Measurements from ENCODE around the gene RHBG.

RHBG gene

DNA sequence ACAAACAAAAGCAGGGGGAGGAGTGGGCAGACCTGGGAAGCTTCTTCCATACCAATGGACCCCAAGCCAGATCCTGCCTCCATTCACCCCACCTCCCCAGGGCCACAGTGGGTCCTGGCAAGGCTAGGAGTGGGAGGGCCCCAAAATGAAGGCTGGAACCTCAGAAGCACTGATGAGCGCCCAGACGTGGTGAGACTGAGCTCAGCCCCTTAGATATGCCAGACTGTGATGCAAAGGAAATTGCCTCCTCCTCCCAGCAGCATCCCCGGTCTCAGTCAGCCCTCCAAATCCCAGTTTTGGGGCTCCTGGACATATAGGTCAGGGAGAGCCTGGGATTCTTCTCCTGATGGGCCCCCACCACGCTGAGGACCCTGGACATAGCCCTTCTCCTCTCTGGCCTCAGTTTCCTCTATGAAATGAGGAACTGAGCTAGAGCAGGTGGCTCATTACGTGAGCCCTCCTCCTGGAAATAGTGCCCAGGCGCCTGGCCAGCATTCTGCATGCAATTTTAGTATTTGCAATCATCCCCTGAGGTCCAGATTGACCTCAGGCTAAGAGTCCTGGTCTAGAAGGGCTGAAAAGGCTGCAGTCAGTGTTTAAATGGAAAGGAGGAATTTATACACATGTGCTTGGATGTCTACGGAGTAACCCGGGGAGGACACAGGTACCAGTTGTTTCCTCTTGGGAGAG, 33.5 kb downstream of the RHBG start:
- DNase-seq (ENCODE audit: insufficient read length, low spot score) (no peak), FAIRE-seq (no peak)

DNA sequence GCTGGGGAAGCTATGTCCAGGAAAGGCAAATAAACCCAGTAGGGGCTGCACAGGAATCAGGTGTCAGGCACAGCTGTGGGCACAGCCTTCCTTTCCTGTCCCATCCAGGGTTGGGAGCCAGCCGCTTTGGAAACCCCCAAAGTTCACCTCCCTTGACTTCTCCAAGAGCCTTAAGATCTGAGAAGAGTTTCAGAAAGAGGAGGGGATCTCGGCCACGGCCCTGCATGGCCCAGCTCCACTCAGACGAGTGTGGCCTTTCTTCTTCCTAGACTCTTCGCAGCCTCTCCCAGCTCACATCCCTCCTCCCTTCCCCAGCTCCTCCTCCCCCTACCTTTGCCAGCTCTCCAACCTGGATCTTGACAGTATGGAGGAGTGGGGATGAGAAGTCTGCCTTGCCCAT, 36.7 kb downstream of the RHBG start:
- FAIRE-seq: no peak

DNA sequence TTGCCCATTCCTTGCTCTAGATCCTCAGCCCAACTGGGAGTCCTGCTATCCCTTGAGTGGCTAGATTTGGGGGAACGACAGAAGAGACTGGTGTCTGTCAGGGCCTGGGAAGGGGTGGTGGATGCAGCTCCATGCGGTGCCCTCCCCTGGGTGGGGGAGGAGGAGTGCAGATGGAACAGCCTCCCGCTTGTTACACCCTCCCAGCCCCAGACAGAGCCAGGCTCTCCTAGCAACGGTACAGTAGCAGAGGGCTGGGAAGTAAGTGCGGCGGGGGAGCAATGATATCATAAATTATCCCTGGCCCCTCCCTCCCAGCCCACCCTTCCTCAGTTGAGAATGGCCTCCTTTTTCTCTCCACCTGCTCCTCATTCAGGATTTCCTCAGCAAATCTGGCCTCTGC, 37.2 kb downstream of the RHBG start:
- FAIRE-seq (no peak), DNase-seq (ENCODE audit: insufficient read length, low spot score) (no peak)

More for the DNA sequence above, 36.7 kb downstream of the RHBG start:
- DNase-seq (ENCODE audit: insufficient read length, low spot score): no peak

DNA sequence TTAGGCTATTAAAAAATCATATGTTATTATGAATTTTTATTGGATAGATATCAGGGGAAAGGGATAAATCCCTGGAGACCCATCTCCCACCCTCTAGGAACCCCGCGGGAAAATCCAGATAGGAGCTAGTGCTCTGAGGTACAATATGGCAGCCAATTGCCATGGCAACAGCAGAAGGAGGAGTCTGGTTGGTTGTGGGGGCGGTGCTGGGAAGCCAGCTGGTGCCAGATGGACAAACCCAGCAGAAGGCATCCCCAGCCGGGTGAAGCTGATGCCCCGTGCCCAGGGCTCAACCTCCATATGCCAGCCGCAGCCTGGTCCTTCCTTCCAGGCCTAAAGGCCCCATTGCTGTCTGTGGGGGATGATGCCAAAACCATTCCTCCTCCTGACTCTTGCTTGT, 38.3 kb downstream of the RHBG start:
- no peak for FAIRE-seq
- no peak for DNase-seq (ENCODE audit: insufficient read length, low spot score)

DNA sequence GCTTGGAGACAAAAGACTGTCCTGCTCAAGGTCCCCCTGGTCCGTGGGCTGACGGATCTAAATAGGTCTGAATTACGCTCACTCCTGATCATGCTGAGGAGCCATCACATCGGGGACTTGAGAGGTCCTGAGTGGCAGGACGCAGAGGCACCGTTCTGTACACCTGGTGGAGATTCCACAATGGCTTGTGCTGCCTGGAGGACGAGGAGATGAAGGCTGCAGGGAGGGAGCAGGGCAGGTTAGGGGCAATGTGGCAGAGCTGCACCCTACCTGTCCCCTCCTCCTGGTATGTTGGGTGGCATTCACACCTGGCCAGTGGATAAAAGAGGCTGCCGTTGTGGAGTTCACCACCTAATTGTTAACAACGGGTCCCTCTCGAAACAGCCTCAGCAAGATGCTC, 38.7 kb downstream of the RHBG start:
- FAIRE-seq (no peak), DNase-seq (ENCODE audit: insufficient read length, low spot score) (no peak)

DNA sequence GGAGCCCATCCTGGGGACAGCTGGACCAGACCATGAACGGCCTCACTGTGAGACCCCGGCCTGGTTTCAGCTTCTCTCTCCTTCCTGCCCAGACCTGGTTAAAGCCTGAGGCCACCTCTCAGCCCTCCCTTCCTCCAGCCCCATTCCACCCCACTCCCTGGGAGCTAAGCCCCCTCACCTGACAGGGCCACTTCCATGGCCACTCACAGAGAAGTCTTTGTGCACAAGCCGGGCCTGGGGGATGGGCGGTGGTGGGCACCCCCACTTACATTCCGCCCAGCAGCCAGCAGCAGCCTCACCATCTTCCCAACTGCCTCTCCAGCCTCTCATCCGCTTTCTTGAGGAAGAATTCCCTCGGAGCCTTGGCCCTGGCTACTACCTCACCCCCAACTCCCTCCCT, 40.4 kb downstream of the RHBG start:
- DNase-seq (ENCODE audit: insufficient read length, low spot score) (no peak), FAIRE-seq (no peak)

DNA sequence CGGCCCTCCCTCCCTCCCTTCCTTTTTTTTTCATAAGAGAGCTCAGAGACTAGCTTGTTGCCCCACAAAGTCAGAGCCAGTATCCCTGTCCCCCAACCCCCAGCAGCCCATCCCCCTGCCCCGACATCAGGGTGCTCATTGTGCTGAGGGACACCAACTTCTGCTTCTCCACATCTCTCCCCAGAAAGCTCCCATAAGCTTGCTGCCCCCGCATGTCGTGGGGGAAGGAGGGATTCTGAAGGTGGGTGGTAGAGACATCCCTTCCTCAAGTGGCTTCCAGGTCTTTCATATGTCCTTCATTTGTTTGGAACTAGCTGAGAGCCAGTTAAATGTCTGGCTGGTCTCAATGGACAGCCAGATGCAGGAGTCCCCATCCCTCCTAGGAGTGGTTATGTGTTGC, 41.2 kb downstream of the RHBG start:
- FAIRE-seq (no peak), DNase-seq (ENCODE audit: insufficient read length, low spot score) (no peak)

DNA sequence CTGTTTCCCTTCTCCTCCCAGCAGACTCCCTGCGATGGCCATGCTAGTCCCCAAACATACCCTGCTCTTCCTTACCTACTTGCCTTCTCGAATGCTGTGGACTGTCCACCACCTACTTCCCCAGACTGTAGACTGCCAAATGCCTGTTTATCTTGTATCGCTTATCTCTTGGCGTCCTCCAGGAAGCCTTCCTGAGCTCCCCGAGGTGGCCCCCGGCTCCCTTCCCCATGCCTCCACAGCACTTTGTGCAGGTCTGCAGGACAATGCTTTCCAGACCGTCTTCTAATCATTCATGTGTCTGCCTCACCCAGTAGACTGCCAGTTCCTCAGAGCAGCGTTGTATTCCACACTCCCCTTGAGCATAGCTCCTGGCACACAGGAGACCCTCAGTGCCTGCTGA, 41.7 kb downstream of the RHBG start:
- FAIRE-seq (no peak), DNase-seq (ENCODE audit: insufficient read length, low spot score) (no peak)

DNA sequence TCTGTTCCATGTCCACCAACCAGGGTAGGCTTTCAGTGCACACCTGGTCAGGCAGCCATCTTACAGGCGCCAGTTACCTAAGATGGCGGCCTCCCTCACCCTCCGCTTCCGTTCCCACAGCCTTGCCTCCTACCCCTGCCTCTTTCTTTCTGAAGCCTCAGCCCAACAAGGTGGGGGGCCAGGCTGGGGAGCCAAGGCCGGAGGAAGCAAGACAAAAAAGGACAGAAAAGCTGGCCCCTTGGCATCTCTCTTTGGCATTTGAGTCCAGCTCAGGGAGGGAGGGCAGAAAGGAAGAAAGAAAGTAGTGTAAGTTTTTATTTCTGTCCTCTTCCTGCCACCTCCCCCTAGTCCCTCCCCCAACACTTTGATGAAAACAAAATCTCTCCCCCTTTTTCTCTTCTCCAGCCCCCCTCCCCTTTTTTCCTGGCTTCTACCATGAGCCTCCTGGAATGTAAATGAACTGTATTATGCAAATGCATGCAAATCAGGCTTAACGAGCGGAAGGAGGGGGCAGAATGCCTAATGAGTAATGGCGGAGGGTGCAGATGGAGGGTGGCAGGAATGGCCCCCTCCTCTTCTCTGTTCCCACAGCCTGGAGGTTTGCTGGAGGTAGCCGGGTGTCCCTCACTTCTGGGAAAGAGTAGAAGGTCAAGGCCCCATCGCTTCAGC, 43.8 kb downstream of the RHBG start:
- no peak for DNase-seq (ENCODE audit: insufficient read length, low spot score)
- no peak for FAIRE-seq

DNA sequence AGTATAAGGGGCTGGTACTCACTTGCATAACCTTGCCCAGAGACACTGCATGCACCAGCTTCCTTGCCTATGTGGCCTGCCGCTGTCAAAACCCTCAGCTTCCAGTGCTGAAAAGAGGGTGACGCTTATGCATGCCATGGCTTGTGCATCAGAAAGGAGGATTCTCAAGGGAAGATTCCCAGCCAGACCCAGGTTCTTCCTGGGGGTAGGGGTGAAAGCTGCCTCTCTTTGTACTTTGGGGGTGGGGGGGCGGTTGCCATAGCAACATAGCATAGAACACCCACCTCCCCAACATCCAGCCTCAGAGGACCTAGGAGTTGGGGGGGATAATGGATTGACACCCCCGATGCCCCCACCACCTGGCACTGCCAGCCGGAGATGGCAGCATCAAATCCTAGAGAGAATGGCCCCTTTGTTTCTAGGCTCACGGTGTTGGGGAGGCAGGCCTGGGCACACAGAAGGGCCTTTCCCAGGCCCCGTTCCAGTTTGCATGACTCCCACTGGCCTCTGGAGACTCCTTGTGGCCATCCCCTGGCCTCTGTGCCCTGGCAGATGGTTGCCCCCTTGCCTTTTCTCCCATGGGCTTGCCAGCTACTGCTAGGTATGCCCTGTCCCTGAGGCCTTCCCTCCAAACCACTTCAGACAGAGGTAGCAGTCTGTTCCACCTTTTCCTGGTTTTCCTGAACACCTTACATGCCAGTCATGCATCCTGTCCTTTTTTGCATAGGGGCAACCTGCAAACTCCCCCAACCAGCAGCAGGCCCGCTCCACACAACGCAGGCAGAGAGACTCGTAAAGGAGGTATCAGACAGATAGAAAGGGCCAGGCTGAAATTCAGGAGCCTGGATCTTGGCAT, 44.6 kb downstream of the RHBG start:
- DNase-seq (ENCODE audit: insufficient read length, low spot score): no peak
- FAIRE-seq: no peak

DNA sequence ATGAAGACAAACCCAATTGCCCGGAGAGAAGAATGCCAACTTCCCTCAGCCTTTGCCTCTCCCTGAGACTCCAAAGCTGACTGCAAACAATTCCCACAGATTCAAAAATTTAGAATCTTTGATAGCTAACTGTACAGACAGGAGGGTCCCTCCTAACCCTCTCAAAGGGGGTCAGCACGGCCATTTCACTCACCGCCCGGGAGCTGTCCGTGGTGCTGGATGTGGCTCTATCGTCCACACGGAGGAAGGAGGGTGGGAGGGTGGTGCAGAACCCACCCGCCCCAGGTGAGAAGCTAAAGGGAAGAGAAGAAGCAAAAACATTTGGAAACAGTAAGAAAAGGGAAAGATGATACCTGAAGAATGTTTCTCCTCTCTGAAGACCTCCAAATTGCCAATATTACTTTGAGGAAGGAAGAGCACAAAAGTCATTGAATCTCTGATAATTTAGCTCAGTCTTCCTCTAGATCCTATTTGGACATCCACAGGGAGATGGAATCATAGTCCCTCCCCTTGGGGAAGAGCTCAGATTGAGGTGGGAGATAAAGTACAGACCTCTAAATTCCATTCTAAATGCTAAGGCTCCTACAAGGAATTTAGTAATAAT, 45.6 kb downstream of the RHBG start:
- no peak for FAIRE-seq
- DNase-seq (ENCODE audit: insufficient read length, low spot score): no peak

DNA sequence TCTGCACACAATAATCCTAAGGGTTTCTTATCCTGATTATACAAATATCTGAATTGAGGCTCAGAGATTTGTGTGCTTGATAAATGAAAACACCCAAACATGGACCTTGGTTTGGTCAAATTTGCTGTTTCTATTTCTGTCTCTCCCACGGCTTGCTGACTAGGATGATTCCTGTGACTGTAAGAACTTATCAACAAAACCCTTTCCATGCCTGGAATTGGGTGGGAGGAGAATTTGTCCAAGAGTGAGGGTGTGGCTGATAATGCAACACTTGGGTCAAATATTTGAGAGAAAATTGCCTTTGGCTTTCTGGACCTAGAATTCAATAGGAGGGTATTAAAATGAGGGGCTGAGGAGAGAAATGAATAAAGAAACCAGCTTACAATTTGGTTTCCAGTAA, 48.0 kb downstream of the RHBG start:
- no peak for FAIRE-seq
- DNase-seq (ENCODE audit: insufficient read length, low spot score): no peak

DNA sequence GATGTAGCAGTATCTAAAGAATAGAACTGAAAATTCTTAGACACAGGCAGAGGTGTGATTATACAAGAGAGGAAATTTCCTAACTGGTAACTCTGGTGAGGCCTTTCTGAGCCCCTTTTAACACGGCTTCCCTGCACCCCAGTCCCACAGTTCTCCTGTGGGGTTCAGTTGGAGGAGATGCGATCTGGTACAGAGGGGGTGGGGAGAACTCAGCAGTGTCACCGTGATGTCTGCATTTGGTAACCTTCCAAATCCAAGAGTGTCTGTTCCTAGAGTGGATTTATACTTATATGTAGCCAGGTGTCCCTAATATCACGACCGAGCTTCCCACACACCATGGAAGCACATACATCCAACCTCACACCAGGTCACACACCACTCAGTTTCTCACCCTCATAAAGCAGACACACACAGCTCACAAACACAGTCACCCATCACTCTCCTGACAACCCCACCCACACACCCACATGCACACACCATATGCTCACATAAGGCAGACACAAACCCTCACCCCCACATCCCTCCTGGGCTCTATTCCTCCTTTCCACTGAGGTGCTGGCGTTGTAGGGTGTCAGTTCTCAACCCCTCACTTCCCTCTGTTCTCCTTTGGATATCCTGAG, 48.5 kb downstream of the RHBG start:
- FAIRE-seq: no peak

DNA sequence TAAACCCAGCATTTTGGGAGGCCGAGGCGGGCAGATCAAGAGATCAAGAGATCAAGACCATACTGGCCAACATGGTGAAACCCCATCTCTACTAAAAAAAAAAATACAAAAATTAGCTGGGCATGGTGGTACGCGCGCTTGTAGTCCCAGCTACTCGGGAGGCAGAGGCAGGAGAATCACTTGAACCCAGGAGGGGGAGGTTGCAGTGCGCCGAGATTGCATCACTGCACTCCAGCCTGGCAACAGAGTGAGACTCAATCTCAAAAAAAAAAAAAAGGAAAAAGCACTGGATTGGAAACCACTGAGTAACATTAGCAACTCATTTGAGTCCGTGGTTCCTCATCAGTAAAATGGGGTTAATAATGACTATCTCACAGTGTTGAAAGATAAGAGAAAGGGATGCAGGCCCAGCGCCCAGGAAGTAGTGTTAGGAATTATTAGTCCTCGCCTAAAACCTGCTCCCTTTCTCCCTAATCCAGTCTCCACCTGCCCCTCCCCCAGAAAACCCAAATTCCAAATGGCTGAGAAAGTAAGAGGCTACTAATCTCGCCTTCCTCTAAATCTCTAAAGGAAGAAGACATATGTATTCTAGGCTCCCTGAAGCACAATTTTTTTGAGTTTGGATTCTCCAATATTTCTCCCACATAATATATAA, 49.5 kb downstream of the RHBG start:
- DNase-seq (ENCODE audit: insufficient read length, low spot score): no peak
- no peak for FAIRE-seq

More for the DNA sequence above, 48.5 kb downstream of the RHBG start:
- no peak for DNase-seq (ENCODE audit: insufficient read length, low spot score)

DNA sequence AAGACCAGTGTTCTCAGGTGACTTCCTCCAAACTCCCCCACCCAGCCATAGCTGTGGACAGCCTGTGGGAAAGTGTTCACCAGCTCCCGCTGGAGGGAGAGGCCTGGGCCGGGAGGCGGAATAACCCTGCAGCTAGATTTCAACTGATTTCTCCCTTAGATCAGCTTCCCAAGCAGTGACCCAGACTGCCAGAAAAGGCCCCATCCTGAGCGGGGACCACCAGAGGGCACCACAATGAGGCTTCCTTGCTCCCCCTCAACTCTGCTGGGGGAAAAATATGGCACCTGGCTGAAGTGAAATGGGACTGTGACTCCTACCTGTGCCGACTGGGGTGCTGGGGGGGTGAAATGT, 50.8 kb downstream of the RHBG start:
- DNase-seq (ENCODE audit: insufficient read length, low spot score): peak; percentile 48
- FAIRE-seq: peak; percentile 71

DNA sequence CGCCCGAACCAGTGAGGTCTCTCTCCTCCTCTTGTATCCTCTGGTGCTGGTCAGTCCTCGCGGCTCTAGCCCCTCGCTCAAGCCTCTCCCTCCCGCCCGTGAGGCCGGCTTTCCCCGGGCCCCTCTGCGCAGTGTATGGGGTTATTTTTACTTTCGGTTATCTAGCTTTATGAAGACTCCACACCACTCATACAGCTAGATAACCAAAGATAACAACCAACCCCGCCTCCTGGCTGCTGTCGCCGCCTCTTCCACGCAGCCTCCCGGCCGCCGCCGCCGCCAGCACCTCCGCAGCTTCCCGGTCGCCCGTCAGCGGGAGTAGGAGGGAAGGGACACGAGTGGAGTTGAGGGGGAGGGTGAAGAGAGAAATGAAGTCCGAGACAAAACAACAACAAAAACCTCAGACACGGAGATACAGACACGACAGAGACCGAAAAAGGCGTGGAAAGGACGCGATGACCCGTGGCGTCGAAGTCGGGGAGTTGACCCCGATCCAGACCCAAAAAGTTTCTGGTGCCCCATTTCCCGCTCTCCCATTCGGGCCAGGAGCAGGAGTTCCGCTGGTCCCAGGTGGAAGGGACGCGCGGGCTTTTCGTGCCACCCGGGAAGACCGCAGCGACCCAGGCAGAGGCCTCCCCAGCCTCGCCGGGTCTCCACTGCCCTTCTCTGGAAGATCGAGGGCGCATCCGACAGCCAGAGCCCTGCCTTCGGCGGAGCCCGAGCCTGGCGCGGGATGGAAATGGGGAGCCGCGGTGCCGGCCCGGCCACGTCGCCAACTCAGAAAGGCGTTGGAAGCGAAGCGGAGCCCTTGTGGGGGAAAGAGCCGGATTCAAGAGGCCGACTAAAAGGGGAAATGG, 51.4 kb downstream of the RHBG start:
- DNase-seq (ENCODE audit: insufficient read length, low spot score): peak; percentile 41
- peak; percentile 4 for FAIRE-seq

DNA sequence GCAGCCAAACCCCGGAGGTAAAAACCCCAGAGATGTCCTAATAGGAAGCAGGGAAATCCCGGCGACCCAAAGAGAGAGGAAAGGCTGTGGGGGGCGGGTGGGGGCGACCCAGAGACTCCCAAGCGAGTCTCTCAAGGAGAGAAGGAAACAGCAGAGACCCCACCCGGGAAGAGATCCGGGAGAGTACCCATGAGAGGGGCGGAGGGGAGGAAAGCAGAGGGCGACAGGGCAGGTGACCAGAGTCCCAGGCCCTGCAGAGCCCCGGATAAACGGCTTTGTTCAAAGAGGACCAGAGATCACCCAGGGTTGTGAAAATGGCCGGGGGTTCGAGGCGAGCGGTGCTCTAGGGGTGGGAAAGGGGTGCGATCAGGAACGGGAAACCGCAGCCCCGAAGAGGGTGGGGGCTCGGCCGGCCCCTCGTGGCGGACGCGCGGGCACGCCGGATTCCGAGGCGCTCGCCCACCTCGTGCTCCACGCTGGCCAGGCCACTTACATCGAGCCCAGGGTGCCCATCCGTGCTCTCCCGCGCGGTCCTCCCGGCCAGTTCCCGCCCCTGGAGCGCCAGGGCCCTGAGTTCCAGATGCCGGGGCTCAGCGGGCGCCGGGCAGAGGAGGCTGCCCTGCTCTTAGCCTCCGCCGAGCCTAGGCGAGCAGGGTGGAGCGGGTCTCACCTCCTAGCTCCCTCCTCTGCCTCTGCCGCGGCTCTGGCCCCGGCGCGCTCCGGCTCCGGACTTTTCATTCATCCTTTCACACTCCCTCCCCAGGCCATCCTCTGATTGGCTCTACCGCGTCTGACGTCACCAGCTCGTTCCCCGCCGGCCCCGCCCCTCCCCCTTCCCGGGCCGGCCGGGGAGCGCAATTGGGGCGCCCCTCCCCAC, 52.3 kb downstream of the RHBG start:
- DNase-seq (ENCODE audit: insufficient read length, low spot score) (peak; percentile 90), FAIRE-seq (peak; percentile 33)

DNA sequence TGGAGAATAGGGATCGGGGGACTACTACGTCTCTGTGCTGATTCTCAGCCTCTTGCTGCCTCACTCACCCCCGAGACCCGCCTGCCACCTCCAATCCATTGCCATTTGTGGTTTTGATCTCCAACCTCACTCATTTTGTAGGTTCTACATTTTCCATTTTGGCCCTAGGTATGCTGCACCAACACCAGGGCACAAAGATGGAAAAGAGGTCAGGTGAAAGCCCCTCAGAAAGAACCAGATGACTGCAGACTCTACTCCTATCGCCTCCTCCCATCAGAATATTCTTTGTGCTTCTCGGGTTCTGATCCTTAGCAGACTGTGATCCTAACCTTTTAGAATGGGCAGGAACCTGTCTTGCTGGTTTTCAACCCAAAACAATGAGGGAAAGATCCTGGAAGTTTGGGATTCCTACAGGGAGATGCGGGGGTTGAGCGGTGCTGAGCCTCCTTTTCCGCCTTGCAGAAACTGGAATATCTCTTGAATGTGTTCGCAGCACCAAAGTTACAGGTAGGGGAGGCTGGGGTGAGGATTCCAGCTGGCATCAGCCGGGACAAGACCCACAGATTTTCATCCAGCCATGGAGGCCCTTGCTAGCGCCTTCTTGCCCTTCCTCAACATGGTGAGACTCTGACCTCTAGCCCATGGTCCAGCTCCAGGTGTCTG, 53.1 kb downstream of the RHBG start:
- DNase-seq (ENCODE audit: insufficient read length, low spot score) (no peak), FAIRE-seq (no peak)
